GM12872 (cell line): ENCODE measurements around the gene AGPS.

Experiments used
- TF ChIP-seq, protein P1 (sequence below): IDR thresholded peaks from 3 replicates; pipeline ENCODE4 v1.5.1; 2011; ENCODE audit warnings: low read depth, mild to moderate bottlenecking, low read length, moderate library complexity; ENCODE audit not compliant: insufficient read depth

AGPS gene

GRCh38 chr2:177445200-177445599, 52.6 kb downstream of the AGPS start:
- TF ChIP-seq, protein P1, sequence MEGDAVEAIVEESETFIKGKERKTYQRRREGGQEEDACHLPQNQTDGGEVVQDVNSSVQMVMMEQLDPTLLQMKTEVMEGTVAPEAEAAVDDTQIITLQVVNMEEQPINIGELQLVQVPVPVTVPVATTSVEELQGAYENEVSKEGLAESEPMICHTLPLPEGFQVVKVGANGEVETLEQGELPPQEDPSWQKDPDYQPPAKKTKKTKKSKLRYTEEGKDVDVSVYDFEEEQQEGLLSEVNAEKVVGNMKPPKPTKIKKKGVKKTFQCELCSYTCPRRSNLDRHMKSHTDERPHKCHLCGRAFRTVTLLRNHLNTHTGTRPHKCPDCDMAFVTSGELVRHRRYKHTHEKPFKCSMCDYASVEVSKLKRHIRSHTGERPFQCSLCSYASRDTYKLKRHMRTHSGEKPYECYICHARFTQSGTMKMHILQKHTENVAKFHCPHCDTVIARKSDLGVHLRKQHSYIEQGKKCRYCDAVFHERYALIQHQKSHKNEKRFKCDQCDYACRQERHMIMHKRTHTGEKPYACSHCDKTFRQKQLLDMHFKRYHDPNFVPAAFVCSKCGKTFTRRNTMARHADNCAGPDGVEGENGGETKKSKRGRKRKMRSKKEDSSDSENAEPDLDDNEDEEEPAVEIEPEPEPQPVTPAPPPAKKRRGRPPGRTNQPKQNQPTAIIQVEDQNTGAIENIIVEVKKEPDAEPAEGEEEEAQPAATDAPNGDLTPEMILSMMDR, result no peak

DNA sequence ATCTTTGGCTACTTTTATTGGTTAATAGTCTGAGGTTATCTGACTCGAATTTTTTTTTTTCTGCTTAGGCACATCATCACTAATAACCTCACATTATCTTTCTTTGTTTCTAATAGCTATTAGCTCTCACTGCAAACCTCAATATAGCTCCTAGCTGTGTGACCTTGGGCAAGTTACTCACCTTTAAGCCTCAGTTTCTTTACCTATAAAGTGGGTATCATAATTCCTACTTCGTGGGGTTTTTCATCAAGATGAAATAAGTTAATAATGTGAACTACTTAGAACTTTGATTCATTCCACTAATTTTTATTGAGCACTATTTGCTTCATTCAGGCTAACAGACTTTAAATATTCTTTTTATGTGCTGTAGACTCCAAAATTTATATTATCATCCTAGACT, 55.5 kb downstream of the AGPS start:
- TF ChIP-seq, protein P1, result no peak

GRCh38 chr2:177449159-177449558, 56.6 kb downstream of the AGPS start:
- TF ChIP-seq, protein P1, result no peak

GRCh38 chr2:177455187-177455586, 62.6 kb downstream of the AGPS start:
- TF ChIP-seq, protein P1, result no peak

DNA sequence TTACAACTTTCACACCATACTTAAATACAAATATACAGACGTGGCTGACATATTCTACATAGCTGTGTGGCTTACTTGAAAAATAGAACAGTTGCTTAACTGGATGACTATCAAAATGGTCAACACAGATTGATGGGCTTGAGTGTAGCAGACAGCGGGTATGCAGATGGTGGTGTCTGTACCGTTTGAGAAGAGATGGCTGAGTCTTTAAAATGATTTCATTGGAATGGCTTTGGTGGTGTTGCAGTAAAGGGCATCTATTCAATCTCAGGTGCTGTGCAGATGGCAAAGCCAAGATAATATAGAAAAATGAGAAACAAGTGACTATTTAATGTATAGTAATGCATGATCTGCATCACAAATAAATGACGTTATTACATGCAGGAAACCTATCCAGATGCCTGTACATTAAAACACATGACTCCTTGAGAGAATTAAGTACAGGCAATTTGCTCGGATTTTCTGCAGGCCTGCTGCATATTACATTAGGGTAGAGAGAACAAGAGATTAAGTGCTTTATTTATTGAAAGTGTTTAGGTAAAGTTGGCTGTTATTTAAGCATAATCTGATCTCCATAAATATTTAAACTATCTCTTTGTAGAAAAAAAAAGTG, 68.5 kb downstream of the AGPS start:
- TF ChIP-seq, protein P1, result no peak

DNA sequence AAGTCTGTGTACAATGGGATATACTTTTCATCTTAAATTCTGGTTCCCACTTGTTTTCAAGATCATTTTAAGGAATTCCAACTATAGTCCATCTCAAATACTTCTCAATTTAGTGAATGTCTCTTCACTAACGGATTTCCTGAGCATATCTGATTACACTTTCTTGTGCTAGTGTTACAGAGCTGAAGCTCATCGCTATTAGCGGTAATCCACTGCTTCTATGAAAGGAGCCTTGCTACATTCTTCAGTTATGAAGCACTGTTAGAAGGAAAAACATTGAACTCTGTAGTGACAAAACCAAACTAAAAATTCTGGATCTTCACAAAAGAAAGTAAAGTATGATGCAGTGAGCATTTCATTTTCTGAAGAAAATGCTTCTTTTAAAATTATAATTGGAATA, 72.0 kb downstream of the AGPS start:
- TF ChIP-seq, protein P1, result no peak

- TF ChIP-seq, protein P1, result no peak
Observed at GRCh38 chr2:177465400-177466138, 73.0 kb downstream of the AGPS start.
